ENCODE data around the gene XYLT2.
A peak's percentile ranks its signal among the peaks of the same experiment; 100 is the strongest.
"Not testable (repeated sequence)": the region's sequence is repeated elsewhere in the genome, so short reads cannot be mapped to it uniquely, and the experiment has no call there.

XYLT2 gene

DNA sequence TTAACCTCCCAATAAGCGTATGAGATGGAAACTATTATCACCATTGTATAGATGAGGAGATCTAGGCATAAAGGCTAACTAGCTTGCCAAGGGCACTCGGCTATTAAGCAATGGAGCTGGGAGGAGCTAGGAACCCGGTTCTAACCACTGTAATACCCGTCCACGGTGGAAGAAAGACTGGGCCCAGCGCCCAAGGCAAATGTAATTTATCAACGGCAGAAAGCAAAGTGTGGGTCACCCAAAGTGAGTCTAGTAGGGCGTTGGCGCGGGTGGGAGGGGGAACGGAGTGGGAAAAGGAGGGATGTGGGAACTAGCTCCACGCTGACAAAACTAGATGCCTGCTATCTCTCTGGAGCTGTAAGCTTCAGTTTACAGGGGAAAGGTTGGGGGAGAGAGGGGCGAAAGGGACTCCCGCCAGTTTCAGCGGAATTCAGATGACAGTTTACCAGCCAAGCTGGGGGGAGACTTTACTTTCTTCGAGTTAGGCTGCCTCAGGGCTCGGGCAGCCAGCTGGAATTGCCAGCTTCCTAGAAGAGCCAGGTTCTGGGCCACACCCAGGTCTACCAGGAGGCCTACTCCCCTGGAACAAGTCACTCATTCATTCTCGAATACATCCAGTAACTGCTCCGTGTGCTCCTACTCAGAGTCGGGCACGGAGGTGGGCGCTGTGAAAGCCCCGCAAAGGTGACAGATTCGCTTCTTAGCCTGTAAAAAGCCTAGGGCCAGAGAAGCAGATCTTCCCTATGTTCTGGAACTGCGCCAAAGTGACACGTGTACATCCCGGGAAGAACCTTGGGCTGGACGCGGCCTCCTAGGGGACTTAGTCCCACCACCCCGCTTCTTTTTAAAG lies 50.6 kb downstream of the XYLT2 start:
- peak overlapping the region; percentile 96 for H3K4me3 ChIP-seq (ENCODE audit: low read depth, low read length)
- DNase-seq (ENCODE audit: low read depth): peak; percentile 61
- TF ChIP-seq, protein P1, sequence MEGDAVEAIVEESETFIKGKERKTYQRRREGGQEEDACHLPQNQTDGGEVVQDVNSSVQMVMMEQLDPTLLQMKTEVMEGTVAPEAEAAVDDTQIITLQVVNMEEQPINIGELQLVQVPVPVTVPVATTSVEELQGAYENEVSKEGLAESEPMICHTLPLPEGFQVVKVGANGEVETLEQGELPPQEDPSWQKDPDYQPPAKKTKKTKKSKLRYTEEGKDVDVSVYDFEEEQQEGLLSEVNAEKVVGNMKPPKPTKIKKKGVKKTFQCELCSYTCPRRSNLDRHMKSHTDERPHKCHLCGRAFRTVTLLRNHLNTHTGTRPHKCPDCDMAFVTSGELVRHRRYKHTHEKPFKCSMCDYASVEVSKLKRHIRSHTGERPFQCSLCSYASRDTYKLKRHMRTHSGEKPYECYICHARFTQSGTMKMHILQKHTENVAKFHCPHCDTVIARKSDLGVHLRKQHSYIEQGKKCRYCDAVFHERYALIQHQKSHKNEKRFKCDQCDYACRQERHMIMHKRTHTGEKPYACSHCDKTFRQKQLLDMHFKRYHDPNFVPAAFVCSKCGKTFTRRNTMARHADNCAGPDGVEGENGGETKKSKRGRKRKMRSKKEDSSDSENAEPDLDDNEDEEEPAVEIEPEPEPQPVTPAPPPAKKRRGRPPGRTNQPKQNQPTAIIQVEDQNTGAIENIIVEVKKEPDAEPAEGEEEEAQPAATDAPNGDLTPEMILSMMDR (IDR thresholded peaks at IDR 0.05; ENCODE audit: low read depth, low read length): no peak
- TF ChIP-seq, protein P2, sequence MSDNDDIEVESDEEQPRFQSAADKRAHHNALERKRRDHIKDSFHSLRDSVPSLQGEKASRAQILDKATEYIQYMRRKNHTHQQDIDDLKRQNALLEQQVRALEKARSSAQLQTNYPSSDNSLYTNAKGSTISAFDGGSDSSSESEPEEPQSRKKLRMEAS (IDR thresholded peaks at IDR 0.05; ENCODE audit: low read depth, low read length): 0 out of 2 replicates have a peak, but pooled peaks have one; percentile 10
- TF ChIP-seq MYC (IDR thresholded peaks at IDR 0.05; ENCODE audit: low read depth, low read length): no peak

DNA sequence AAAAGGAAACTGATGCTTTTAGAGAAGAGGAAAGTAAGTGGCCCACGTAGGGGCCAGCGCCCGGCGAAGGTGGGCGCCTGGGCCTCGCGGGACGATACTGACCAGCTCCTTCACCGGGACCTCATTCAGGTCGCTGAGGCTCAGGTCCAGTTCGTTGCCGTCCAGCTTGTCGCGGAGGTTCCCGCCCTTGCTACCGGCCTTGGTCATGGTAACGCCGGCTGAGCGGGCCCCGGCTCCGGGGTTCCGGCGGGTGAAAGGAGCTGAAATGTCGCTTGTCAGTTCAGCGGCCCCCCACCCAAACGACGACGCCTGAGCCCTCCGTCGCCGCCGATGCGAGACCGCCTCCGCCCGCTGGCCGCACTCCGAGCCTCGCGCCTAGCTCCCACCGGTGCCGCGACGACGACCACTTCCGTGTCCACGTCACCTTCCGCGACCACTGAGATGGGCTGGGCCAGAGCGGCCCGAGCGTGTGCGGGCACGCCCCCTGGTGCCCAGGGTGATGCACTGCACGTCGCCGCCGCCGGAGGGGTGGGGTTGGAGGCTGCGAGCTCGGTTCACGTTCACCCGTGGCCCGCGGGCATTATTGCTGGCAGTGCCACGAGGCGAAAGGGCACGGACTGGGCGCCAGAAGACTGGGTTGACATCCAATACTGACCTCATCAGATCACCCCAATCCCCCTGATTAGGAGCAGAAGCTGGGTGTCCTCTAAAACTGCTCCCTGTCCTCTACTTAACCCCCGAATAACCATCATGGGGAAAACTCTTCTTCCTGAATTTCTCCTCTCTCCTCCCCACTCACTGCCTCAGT lies 51.4 kb downstream of the XYLT2 start, which contains the start of gene LRRC59:
Gene LRRC59 (minus strand): TSS at position 413 of the 808 bp plus-strand sequence. CDS start 206 bp downstream, at position 207.
- peak; percentile 87 for DNase-seq (ENCODE audit: low read depth)
- peak; percentile 87 for TF ChIP-seq MYC (IDR thresholded peaks at IDR 0.05; ENCODE audit: low read depth, low read length)
- TF ChIP-seq, protein P1 (IDR thresholded peaks at IDR 0.05; ENCODE audit: low read depth, low read length): peak; percentile 76
- TF ChIP-seq POLR2A (IDR thresholded peaks at IDR 0.05; ENCODE audit: extremely low read depth, insufficient read length): peak; percentile 92
- TF ChIP-seq, protein P2 (IDR thresholded peaks at IDR 0.05; ENCODE audit: low read depth, low read length): peak; percentile 73; the same call in 1 of the 2 replicates
- peak within 1 kb of the TSS; percentile 96 for H3K4me3 ChIP-seq (ENCODE audit: low read depth, low read length)

DNA sequence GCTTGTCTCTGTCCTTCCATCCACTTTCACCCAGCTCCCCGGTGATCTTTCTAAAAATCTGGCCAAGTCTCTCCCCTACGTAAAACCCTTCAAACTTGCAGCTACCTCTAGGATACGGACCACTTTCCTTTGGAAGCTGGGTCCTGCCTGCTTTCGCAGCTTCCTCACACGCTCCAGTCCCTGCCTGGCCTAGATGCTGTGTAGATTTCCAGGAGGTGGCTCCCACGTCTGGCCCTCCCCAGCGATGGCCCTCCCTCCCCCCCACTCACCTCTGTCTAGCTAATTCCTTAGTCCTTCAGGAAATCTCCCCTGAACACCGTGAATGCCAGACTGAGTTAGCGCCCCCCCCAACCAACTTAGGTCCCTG lies 52.0 kb downstream of the XYLT2 start:
- TF ChIP-seq POLR2A (IDR thresholded peaks at IDR 0.05; ENCODE audit: extremely low read depth, insufficient read length): no peak
- no peak for TF ChIP-seq MYC (IDR thresholded peaks at IDR 0.05; ENCODE audit: low read depth, low read length)
- TF ChIP-seq, protein P1 (IDR thresholded peaks at IDR 0.05; ENCODE audit: low read depth, low read length): no peak
- TF ChIP-seq, protein P2 (IDR thresholded peaks at IDR 0.05; ENCODE audit: low read depth, low read length): no peak
- no peak for DNase-seq (ENCODE audit: low read depth)
- H3K4me3 ChIP-seq (ENCODE audit: low read depth, low read length): peak overlapping the region; percentile 96

DNA sequence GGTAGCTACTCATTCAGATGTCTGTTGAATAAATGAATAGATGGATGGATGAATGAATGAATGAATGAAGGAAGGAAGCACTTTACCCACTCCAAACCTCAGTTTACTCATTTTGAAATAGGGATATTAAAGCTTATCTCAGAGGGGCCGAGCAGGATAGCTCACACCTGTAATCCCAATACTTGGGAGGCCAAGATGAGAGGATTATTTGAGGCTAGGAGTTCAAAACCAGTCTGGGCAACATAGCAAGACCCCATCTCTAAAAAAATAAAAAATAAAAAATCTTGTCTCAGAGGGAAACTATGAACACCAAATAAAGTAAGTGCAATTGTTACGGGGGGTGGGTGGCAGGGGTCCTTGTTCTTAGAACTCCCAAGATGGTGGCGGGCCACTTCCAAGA lies 52.7 kb downstream of the XYLT2 start:
- DNase-seq (ENCODE audit: low read depth); H3K4me3 ChIP-seq (ENCODE audit: low read depth, low read length): not testable (repeated sequence)

DNA sequence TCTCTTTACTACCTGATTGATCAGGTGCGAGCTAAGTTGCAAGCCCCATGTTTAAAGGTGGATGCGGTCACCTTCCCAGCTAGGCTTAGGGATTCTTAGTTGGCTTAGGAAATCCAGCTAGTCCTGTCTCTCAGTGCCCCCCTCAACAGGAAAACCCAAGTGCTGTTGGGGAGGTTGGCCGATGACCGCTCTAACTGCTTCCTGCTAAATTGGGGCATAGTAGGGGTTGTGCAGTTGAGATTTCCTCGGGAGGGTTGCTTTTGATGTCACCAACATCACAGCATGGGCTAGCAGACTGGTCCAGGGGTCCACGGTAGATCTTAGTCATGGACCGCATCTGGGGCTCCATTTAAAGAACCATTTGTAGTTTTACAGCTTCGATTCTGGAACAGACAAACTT lies 53.7 kb downstream of the XYLT2 start:
- DNase-seq (ENCODE audit: low read depth); H3K4me3 ChIP-seq (ENCODE audit: low read depth, low read length): not testable (repeated sequence)

DNA sequence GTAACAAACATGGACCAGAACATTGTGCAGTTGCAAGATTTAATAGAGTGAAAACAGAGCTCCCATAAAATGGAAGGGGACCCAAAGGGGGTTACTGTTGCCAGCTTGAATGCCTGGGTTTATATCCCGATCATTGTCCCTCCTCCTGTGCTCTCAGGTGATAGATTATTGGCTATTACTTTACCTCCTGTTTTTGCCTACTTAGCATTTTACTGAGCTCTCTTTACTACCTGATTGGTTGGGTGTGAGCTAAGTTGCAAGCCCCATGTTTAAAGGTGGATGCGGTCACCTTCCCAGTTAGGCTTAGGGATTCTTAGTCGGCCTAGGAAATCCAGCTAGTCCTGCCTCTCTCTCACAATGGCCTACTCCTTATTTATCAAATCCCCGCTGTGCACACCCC lies 59.4 kb downstream of the XYLT2 start:
- not testable (repeated sequence) for DNase-seq (ENCODE audit: low read depth)

DNA sequence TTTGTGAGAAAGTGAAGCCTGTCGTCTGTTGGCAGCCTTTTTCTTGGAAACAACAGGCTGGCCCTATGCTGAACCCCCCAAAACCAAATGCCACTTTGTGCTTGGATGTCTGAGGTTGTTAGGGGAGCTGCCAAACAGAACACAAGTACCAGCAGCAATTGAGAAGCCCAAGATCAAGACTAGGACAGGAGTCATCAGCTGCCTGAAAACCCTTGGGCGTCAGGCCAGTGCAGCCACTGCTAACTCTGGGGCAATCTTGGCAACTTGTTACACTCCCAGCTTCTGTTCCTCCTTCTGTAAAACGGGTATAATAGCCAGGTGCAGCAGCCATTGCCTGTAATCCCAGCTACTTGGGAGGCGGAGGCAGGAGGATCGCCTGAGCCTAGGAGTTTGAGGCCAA lies 60.7 kb downstream of the XYLT2 start:
- no peak overlapping the region for H3K4me3 ChIP-seq (ENCODE audit: low read depth, low read length)
- TF ChIP-seq, protein P1 (IDR thresholded peaks at IDR 0.05; ENCODE audit: low read depth, low read length): no peak
- TF ChIP-seq MYC (IDR thresholded peaks at IDR 0.05; ENCODE audit: low read depth, low read length): no peak
- TF ChIP-seq POLR2A (IDR thresholded peaks at IDR 0.05; ENCODE audit: extremely low read depth, insufficient read length): no peak
- TF ChIP-seq, protein P2 (IDR thresholded peaks at IDR 0.05; ENCODE audit: low read depth, low read length): no peak
- no peak for DNase-seq (ENCODE audit: low read depth)

More for the DNA sequence above, 59.4 kb downstream of the XYLT2 start:
- not testable (repeated sequence) for H3K4me3 ChIP-seq (ENCODE audit: low read depth, low read length)

All from NB4 (cell line).